ENCODE data around the gene TMEM259.

TMEM259 gene

GRCh38 chr19:1003283-1003682 lies 17.6 kb downstream of the TMEM259 start:
- no peak for DNase-seq (ENCODE audit: low spot score)
- POLR2A ChIA-PET (ENCODE audit: low non-redundant PET), result no interaction called here
- no peak for TF ChIP-seq CTCF (conservative IDR thresholded peaks at IDR 0.05; ENCODE audit: low read depth)
- CTCF ChIA-PET, result interaction anchor here (0.7 kb wide), 1 partner anchor 10 kb away, joined by 3 read pairs; no protein-coding TSS in a partner anchor
- no peak overlapping the region for H3K27ac ChIP-seq

GRCh38 chr19:1002600-1002999 lies 18.3 kb downstream of the TMEM259 start:
- POLR2A ChIA-PET (ENCODE audit: low non-redundant PET), result no interaction called here
- H3K27ac ChIP-seq, result no peak overlapping the region
- CTCF ChIA-PET, result no interaction called here
- TF ChIP-seq CTCF (conservative IDR thresholded peaks at IDR 0.05; ENCODE audit: low read depth), result no peak
- DNase-seq (ENCODE audit: low spot score), result no peak

DNA sequence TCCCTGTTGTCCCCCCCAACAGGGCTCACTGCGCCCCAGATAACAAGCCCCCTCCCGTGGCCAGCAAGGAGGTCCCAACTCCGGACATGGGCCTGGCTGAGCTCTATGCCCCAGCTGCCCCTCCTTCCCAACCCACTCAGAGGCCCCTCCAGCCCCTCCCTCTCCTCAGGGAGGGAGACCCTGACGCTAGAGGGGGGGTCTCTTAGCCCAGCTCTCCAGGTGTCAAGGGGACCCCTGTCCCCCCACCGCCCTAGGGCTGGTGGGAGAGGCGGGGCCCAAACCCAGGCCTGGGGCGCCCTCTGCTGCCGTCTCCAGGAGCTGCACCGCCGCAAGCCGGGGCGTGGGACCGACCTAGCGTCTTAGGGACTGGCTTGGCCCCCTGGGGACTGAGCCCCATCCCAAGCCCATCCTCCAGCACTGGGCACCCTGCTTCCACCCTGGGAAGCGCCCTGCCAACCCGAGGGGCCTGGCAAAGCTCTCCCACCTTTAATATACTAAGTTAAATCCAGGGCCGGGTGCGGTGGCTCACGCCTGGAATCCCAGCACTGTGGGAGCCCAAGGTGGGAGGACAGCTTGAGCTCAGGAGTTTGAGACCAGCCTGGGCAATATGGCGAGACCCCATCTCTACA lies 19.3 kb downstream of the TMEM259 start:
- peak; percentile 93 for TF ChIP-seq CTCF (conservative IDR thresholded peaks at IDR 0.05; ENCODE audit: low read depth)
- CTCF ChIA-PET, result interaction anchor here (0.5 to 1.1 kb wide), 8 partner anchors 13 to 324 kb away, joined by 3 to 5 read pairs (median 4); partner anchors contain the start of gene ARHGAP45
- POLR2A ChIA-PET (ENCODE audit: low non-redundant PET), result interaction anchor here (0.6 kb wide), 1 partner anchor 76 kb away, joined by 10 read pairs; no protein-coding TSS in a partner anchor
- DNase-seq (ENCODE audit: low spot score), result peak; percentile 48
- no peak overlapping the region for H3K27ac ChIP-seq

DNA sequence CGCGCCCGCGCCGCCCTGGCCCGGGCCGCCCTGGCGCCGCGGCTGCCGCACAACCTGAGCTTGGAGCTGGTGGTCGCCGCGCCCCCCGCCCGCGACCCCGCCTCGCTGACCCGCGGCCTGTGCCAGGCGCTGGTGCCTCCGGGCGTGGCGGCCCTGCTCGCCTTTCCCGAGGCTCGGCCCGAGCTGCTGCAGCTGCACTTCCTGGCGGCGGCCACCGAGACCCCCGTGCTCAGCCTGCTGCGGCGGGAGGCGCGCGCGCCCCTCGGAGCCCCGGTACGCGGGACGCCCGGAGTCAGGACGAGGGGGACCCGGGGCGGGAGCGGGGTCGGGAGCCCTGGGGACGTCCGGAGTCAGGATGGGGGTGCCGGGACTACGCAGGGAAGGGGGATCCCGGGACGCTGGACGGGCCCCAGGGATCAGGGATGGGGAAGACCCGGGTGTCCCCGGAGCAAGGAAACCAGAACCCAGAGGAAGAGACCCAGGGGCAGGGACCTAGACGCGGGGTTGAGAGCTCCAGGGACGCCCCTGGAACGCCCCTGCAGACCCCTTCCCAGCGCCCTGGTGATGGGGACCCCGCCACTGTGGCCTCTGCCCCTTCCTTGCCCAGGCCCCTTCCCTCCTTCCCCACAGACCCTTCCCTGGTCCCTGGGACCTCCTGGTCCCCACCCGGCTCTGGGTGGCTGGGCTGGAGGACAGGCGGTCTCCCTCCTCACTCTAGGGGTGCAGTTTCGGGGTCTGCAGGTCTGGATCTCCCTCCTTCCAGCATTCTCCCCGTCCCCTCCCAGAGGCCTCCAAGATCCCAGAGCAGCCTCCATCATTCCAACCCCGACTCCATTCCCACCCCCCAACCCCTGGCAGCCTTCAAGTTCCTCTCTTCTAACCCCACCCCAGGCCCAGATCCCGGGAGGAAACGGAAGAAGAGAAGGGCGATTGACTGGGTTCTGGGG lies 20.1 kb downstream of the TMEM259 start:
- ChIA-PET CTCF (interaction anchor here (0.5 to 1.1 kb wide), 8 partner anchors 14 to 324 kb away, joined by 3 to 5 read pairs (median 4); partner anchors contain the start of gene ARHGAP45), POLR2A (ENCODE audit: low non-redundant PET) (interaction anchor here (0.6 kb wide), 1 partner anchor 76 kb away, joined by 10 read pairs; no protein-coding TSS in a partner anchor)
- DNase-seq (ENCODE audit: low spot score), result no peak

GRCh38 chr19:1000095-1000494 lies 20.8 kb downstream of the TMEM259 start, which contains the start of gene GRIN3B:
Gene GRIN3B, plus strand, starts transcription at chr19:1000419. Its CDS starts 19 bp downstream, at chr19:1000438.
- CTCF ChIA-PET, result no interaction called here
- POLR2A ChIA-PET (ENCODE audit: low non-redundant PET), result no interaction called here
- no peak; the same call in 1 of the 2 replicates for TF ChIP-seq CTCF (conservative IDR thresholded peaks at IDR 0.05; ENCODE audit: low read depth)
- no peak within 1 kb of the TSS for H3K27ac ChIP-seq
- DNase-seq (ENCODE audit: low spot score), result peak; percentile 54

More for the DNA sequence above, 20.1 kb downstream of the TMEM259 start:
- no peak overlapping the region for H3K27ac ChIP-seq
- no peak for TF ChIP-seq CTCF (conservative IDR thresholded peaks at IDR 0.05; ENCODE audit: low read depth)

- ChIA-PET POLR2A (ENCODE audit: low non-redundant PET) (no interaction called here), CTCF (no interaction called here)
- no peak overlapping the region for H3K27ac ChIP-seq
- no peak for TF ChIP-seq CTCF (conservative IDR thresholded peaks at IDR 0.05; ENCODE audit: low read depth)
- DNase-seq (ENCODE audit: low spot score), result no peak
These were observed 21.6 kb downstream of the TMEM259 start for GRCh38 chr19:999379-999719.

All from RWPE1 (cell line).